IMR-90 (cell line): ENCODE measurements around the gene FRAS1. TPM values are rescaled to one million over a fixed set of nuclear protein-coding genes. Genes with fewer than 3 reads are reported as not detected.

ENCODE experiments used
- ATAC-seq: fragments of 200-7000 bp; cut with Tn5 transposase; 2 replicates; pipeline ENCODE4 v1.9.1; 2020; ENCODE audit warnings: low read depth, mild to moderate bottlenecking, moderate library complexity
- BruUV-seq: library from RNA; stranded (reverse); fragments of 400-500 nt; replicated peaks from 2 replicates; lab custom pipeline; 2021; lab: Mats Ljungman, UMichigan
- CTCF ChIA-PET: fragments of 300-600 bp; formaldehyde crosslinking; extraction: SDS; loops from one replicate; lab custom pipeline; 2021; ENCODE audit warnings: antibody characterized with exemption; lab: Yijun Ruan, JAX
- POLR2A ChIA-PET: fragments of 300-600 bp; sonication (Branson Sonifier 250); formaldehyde crosslinking; loops from one replicate; lab custom pipeline; 2022; ENCODE audit warnings: antibody characterized with exemption; ENCODE audit not compliant: unreplicated experiment; lab: Charles Lee
- DNase-seq: peaks from one replicate; pipeline ENCODE4 v3.0.0; 2013
- H2AFZ ChIP-seq: replicated peaks from 2 replicates; pipeline ENCODE3; 2013; ENCODE audit warnings: low read length, mild to moderate bottlenecking; ENCODE audit not compliant: poor library complexity
- H2AK5ac ChIP-seq: 2 replicates; pipeline ENCODE4 v1.6.1; 2013; ENCODE audit warnings: low read depth, low read length, inconsistent platforms
- H2AK9ac ChIP-seq: replicated peaks from 2 replicates; pipeline ENCODE3; 2013; ENCODE audit warnings: mild to moderate bottlenecking, low read depth, low read length, moderate library complexity; ENCODE audit not compliant: poor library complexity
- H2BK120ac ChIP-seq: 2 replicates; pipeline ENCODE4 v1.6.1; 2013; ENCODE audit warnings: low read depth, low read length, inconsistent platforms
- H2BK15ac ChIP-seq: 3 replicates; pipeline ENCODE4 v1.6.1; 2013; ENCODE audit warnings: low read depth, low read length, inconsistent platforms
- H2BK20ac ChIP-seq: 2 replicates; pipeline ENCODE4 v1.6.1; 2013; ENCODE audit warnings: low read depth, mild to moderate bottlenecking, inconsistent platforms, low read length, moderate library complexity
- H2BK5ac ChIP-seq: 2 replicates; pipeline ENCODE4 v1.6.1; 2013; ENCODE audit warnings: mild to moderate bottlenecking, low read depth, low read length, inconsistent platforms; ENCODE audit not compliant: poor library complexity, severe bottlenecking
- H3K14ac ChIP-seq: replicated peaks from 2 replicates; pipeline ENCODE4 v1.6.1; 2013; ENCODE audit warnings: low read depth, low read length, inconsistent platforms
- H3K18ac ChIP-seq: 2 replicates; pipeline ENCODE4 v1.6.1; 2013; ENCODE audit warnings: low read depth, low read length, control low read depth
- H3K23ac ChIP-seq: 2 replicates; pipeline ENCODE4 v1.6.1; 2013; ENCODE audit warnings: low read depth, low read length, inconsistent platforms
- H3K27ac ChIP-seq: 2 replicates; pipeline ENCODE4 v1.5.1; 2013; ENCODE audit warnings: mild to moderate bottlenecking, control low read depth, low read length; ENCODE audit not compliant: insufficient read depth
- H3K27me3 ChIP-seq: 2 replicates; pipeline ENCODE4 v1.6.1; 2013; ENCODE audit warnings: low read length; ENCODE audit not compliant: control insufficient read depth, insufficient read depth
- H3K36me3 ChIP-seq: 2 replicates; pipeline ENCODE4 v1.6.1; 2013; ENCODE audit warnings: low read length, mixed read lengths; ENCODE audit not compliant: control insufficient read depth, insufficient read depth
- H3K4ac ChIP-seq: 2 replicates; pipeline ENCODE4 v1.6.1; 2013; ENCODE audit warnings: low read depth, low read length, inconsistent platforms
- H3K4me1 ChIP-seq: 2 replicates; pipeline ENCODE4 v1.6.1; 2013; ENCODE audit warnings: low read length, mixed read lengths; ENCODE audit not compliant: control insufficient read depth, insufficient read depth
- H3K4me2 ChIP-seq: 2 replicates; pipeline ENCODE4 v1.6.1; 2013; ENCODE audit warnings: low read depth, mild to moderate bottlenecking, control low read depth, low read length, moderate library complexity
- H3K4me3 ChIP-seq: 2 replicates; pipeline ENCODE4 v1.5.1; 2013; ENCODE audit warnings: low read depth, mild to moderate bottlenecking, control low read depth, low read length, moderate library complexity; ENCODE audit not compliant: insufficient read depth
- H3K56ac ChIP-seq: 2 replicates; pipeline ENCODE4 v1.6.1; 2013; ENCODE audit warnings: low read length, inconsistent platforms; ENCODE audit not compliant: insufficient read depth; ENCODE audit errors: extremely low read depth
- H3K79me1 ChIP-seq, 2 experiments: 2 replicates each; pipeline ENCODE4 v1.6.1; 2013; ENCODE audit warnings: low read length in 2 of 2, inconsistent platforms in 1 of 2, low read depth in 1 of 2
- H3K9ac ChIP-seq: 2 replicates; pipeline ENCODE4 v1.6.1; 2013; ENCODE audit warnings: low read depth, low read length, control low read depth
- H3K9me1 ChIP-seq: 2 replicates; pipeline ENCODE4 v1.6.1; 2013; ENCODE audit warnings: low read length, inconsistent platforms; ENCODE audit not compliant: insufficient read depth
- H3K9me3 ChIP-seq: 2 replicates; pipeline ENCODE4 v1.6.1; 2013; ENCODE audit warnings: low read length; ENCODE audit not compliant: control insufficient read depth, insufficient read depth
- H4K20me1 ChIP-seq: 2 replicates; pipeline ENCODE4 v1.6.1; 2013; ENCODE audit warnings: low read length, inconsistent platforms; ENCODE audit not compliant: insufficient read depth
- H4K5ac ChIP-seq: 2 replicates; pipeline ENCODE4 v1.6.1; 2013; ENCODE audit warnings: mild to moderate bottlenecking, low read depth, low read length, control low read depth
- H4K8ac ChIP-seq, 2 experiments: 2 replicates each; pipeline ENCODE4 v1.6.1; 2013; ENCODE audit warnings: low read depth in 2 of 2, low read length in 2 of 2, control low read depth in 1 of 2, inconsistent platforms in 1 of 2
- H4K91ac ChIP-seq: 2 replicates; pipeline ENCODE4 v1.6.1; 2013; ENCODE audit warnings: low read depth, low read length, inconsistent platforms; ENCODE audit not compliant: insufficient read depth
- BHLHE40 ChIP-seq: fragments of 150-350 bp; IDR thresholded peaks from 2 replicates; pipeline ENCODE4 v1.6.1; 2016; ENCODE audit warnings: mild to moderate bottlenecking, low read depth, low read length
- CTCF ChIP-seq: conservative IDR thresholded peaks from 2 replicates; pipeline ENCODE4 v1.5.1; 2012; ENCODE audit warnings: mild to moderate bottlenecking, low read depth, low read length, improper control_type of control experiment
- MAZ ChIP-seq: IDR thresholded peaks from 2 replicates; pipeline ENCODE4 v1.6.1; 2012; ENCODE audit warnings: low read depth, mild to moderate bottlenecking, low read length, improper control_type of control experiment, moderate library complexity, borderline replicate concordance
- MXI1 ChIP-seq: IDR thresholded peaks from 2 replicates; pipeline ENCODE4 v1.6.1; 2012; ENCODE audit warnings: low read depth, mild to moderate bottlenecking, low read length, moderate library complexity, borderline replicate concordance
- SMC3 ChIP-seq: fragments of 150-350 bp; IDR thresholded peaks from 2 replicates; pipeline ENCODE4 v1.6.1; 2016; ENCODE audit warnings: low read depth, mild to moderate bottlenecking, antibody characterized with exemption, low read length, moderate library complexity
- WGBS, 2 experiments: methylation state at CpG; one replicate each; pipeline versions ENCODE4 v1.1.5 to v1.1.7; 2013; ENCODE audit warnings: missing lambda C conversion rate in 2 of 2; ENCODE audit not compliant: insufficient read length in 1 of 2; ENCODE audit errors: extremely low coverage in 2 of 2; 5-methylcytosine and 5-hydroxymethylcytosine counted together
- dilution Hi-C: fragments of 300-500 bp; cut with HindIII; formaldehyde crosslinking; loops from one replicate; pipeline ENCODE4 v1.14.3; 2018; ENCODE audit warnings: low sequenced_read_pairs; ENCODE audit not compliant: unreplicated experiment
- in situ Hi-C: fragments of 300-500 bp; cut with MboI; formaldehyde crosslinking; loops from 3 replicates; pipeline ENCODE4 v1.14.3; 2019; ENCODE audit warnings: low sequenced_read_pairs, inconsistent platforms, mixed read lengths
- intact Hi-C: fragments of 100-400 bp; cut with micrococcal nuclease; formaldehyde crosslinking; loops from 2 replicates; pipeline ENCODE4 v1.10.0; 2022
- polyA plus RNA-seq, 3 experiments: library from polyadenylated mRNA; depleted of rRNA; stranded (reverse); fragments of >200 nt; gene quantifications; 2 replicates each; pipeline ENCODE4 v1.2.3, GENCODE V29; 2012; ENCODE audit warnings: low replicate concordance in 1 of 3
- total RNA-seq: library from RNA; depleted of rRNA; stranded (reverse); fragments of >200 nt; gene quantifications from 2 replicates; pipeline ENCODE4 v1.2.3, GENCODE V29; 2012

Gene FRAS1
- total and polyA plus RNA-seq, 2 of the 4 experiments (the other 2 are of a cell fraction), result under 0.01 to 0.03 TPM

GRCh38 chr4:78331186-78331585 is 274.1 kb downstream of the FRAS1 start:
- CTCF ChIA-PET, result interaction anchor here (1.1 kb wide), 1 partner anchor 123 kb away, joined by 3 read pairs; no protein-coding TSS in a partner anchor
- H3K9me1 ChIP-seq, result no peaks in the 10 kb centered on the region

More at GRCh38 chr4:78331186-78331585, 274.1 kb downstream of the FRAS1 start:
- Histone ChIP-seq H2AFZ (no peak overlapping the region), H4K20me1 (no peaks in the 10 kb centered on the region), H2BK15ac (no peak overlapping the region), H3K4me1 (no peaks in the 10 kb centered on the region), H3K36me3 (no peaks in the 10 kb centered on the region), H2BK120ac (no peak overlapping the region), H3K9me3 (no peaks in the 10 kb centered on the region), H3K23ac (no peak overlapping the region), H3K4me3 (no peak overlapping the region), H3K4ac (no peak overlapping the region), H3K14ac (no peak overlapping the region), H4K91ac (no peak overlapping the region), H3K27ac (no peak overlapping the region), H3K4me2 (no peak overlapping the region), H2AK9ac (no peak overlapping the region), H4K5ac (no peak overlapping the region), H3K9ac (no peak overlapping the region), H2BK5ac (no peak overlapping the region), H3K18ac (no peak overlapping the region), H3K56ac (no peak overlapping the region), H3K79me1 (no peaks in the 10 kb centered on the region), H2AK5ac (no peak overlapping the region), H2BK20ac (no peak overlapping the region), H4K8ac (no peak overlapping the region), H3K27me3 (peaks cover 5% of the 10 kb centered on the region; the same call in 1 of the 2 replicates)
- no TSS peak for BruUV-seq
- intact Hi-C loops, result no loop called here
- DNase-seq (no peak), ATAC-seq (no peak)
- no peak for TF ChIP-seq BHLHE40
- TF ChIP-seq MXI1, result no peak
- TF ChIP-seq MAZ, result no peak
- no peak for TF ChIP-seq CTCF
- no peak for TF ChIP-seq SMC3
- POLR2A ChIA-PET, result no interaction called here
- WGBS, 2 experiments, result no CpG with 5 or more reads among the region's 2 CpGs
- dilution Hi-C loops, result no loop called here
- in situ Hi-C loops, result no loop called here
